ENCODE results near the gene ACOXL. TPM values are rescaled to one million over a fixed set of nuclear protein-coding genes. Genes with fewer than 3 reads are reported as not detected.

ACOXL gene
- total and polyA plus RNA-seq, 12 donors, result 0.05 to 0.19 (median 0.12) TPM; not detected in 8

GRCh38 chr2:111034146-111034545, 301.8 kb downstream of the ACOXL start:
- WGBS, 4 donors, result 64 to 81% (median 70%) methylated on average over 4 of the region's 4 CpGs

GRCh38 chr2:111034606-111035005, 302.2 kb downstream of the ACOXL start:
- Histone ChIP-seq H3K4me1 (replicated peaks in 1 of 2) (no peaks in the 10 kb centered on the region), H3K36me3 (replicated peaks in 1 of 2) (no peaks in the 10 kb centered on the region), H3K27me3 (peaks cover 8% of the 10 kb centered on the region), H3K4me3 (no peak overlapping the region), H3K27ac (no peak overlapping the region), H3K9me3 (replicated peaks in 1 of 3) (no peaks in the 10 kb centered on the region)
- no peak for TF ChIP-seq CTCF (IDR thresholded peaks at IDR 0.05)
- TF ChIP-seq POLR2A (IDR thresholded peaks at IDR 0.05), result no peak
- intact Hi-C loops (cut with DNase I), result no loop called here
- WGBS, 4 donors, result 66 to 77% (median 73%) methylated on average over 6 of the region's 6 CpGs
- no peak for DNase-seq

More at GRCh38 chr2:111034146-111034545, 301.8 kb downstream of the ACOXL start:
- no peak for DNase-seq
- no peak overlapping the region for H3K27ac ChIP-seq
- no peak overlapping the region for H3K4me3 ChIP-seq
- intact Hi-C loops (cut with DNase I), result no loop called here
- no peaks in the 10 kb centered on the region for H3K9me3 ChIP-seq (replicated peaks in 1 of 3)
- no peaks in the 10 kb centered on the region for H3K4me1 ChIP-seq (replicated peaks in 1 of 2)
- peaks cover 8% of the 10 kb centered on the region for H3K27me3 ChIP-seq
- no peaks in the 10 kb centered on the region for H3K36me3 ChIP-seq (replicated peaks in 1 of 2)
- TF ChIP-seq POLR2A (IDR thresholded peaks at IDR 0.05) (no peak), CTCF (IDR thresholded peaks at IDR 0.05) (no peak)

- Histone ChIP-seq H3K27me3 (peaks cover 8% of the 10 kb centered on the region), H3K4me1 (replicated peaks in 1 of 2) (no peaks in the 10 kb centered on the region), H3K4me3 (no peak overlapping the region), H3K36me3 (replicated peaks in 1 of 2) (no peaks in the 10 kb centered on the region), H3K9me3 (replicated peaks in 1 of 3) (no peaks in the 10 kb centered on the region), H3K27ac (no peak overlapping the region)
- 82 to 87% (median 83%) methylated on average over 4 to 5 of the region's 5 CpGs for WGBS, 4 donors
- TF ChIP-seq CTCF (IDR thresholded peaks at IDR 0.05) (no peak), POLR2A (IDR thresholded peaks at IDR 0.05) (no peak)
- intact Hi-C loops (cut with DNase I), result no loop called here
- no peak for DNase-seq
Measured at GRCh38 chr2:111035830-111036441, 303.6 kb downstream of the ACOXL start.

- intact Hi-C loops (cut with DNase I), result no loop called here
- peaks cover 8% of the 10 kb centered on the region for H3K27me3 ChIP-seq
- 83 to 91% (median 86%) methylated on average over 3 of the region's 3 CpGs for WGBS, 4 donors
- no peak overlapping the region for H3K27ac ChIP-seq
- H3K36me3 ChIP-seq (replicated peaks in 1 of 2), result no peaks in the 10 kb centered on the region
- H3K4me1 ChIP-seq (replicated peaks in 1 of 2), result no peaks in the 10 kb centered on the region
- no peak overlapping the region for H3K4me3 ChIP-seq
- TF ChIP-seq CTCF (IDR thresholded peaks at IDR 0.05), result no peak
- no peak for TF ChIP-seq POLR2A (IDR thresholded peaks at IDR 0.05)
- no peak for DNase-seq
- no peaks in the 10 kb centered on the region for H3K9me3 ChIP-seq (replicated peaks in 1 of 3)
Measured at GRCh38 chr2:111037128-111037527, 304.8 kb downstream of the ACOXL start.
